T-helper 2 cell treated with Interferon-gamma antibody and Interleukin-4, amounts not matched to agents 5 μg/mL and 100 μg/mL, for 36 hours (primary cell): ENCODE results near the gene GSTCD.

ENCODE experiments used
- DNase-seq: peaks from one replicate; pipeline ENCODE4 v3.0.0; 2021; ENCODE audit warnings: low spot score
- H3K27ac Mint-ChIP-seq: one replicate; pipeline ENCODE4 v1.8.0; 2021; ENCODE audit warnings: mild to moderate bottlenecking, mixed read lengths
- H3K27me3 Mint-ChIP-seq: one replicate; pipeline ENCODE4 v1.8.0; 2021; ENCODE audit warnings: low read depth, mixed read lengths
- H3K36me3 Mint-ChIP-seq: one replicate; pipeline ENCODE4 v1.8.0; 2021; ENCODE audit warnings: low read depth, mixed read lengths
- H3K4me1 Mint-ChIP-seq: one replicate; pipeline ENCODE4 v1.8.0; 2021; ENCODE audit warnings: low read depth, mixed read lengths
- H3K4me3 Mint-ChIP-seq: one replicate; pipeline ENCODE4 v1.8.0; 2022; ENCODE audit warnings: mild to moderate bottlenecking, moderate library complexity, mixed read lengths
- H3K9me3 Mint-ChIP-seq: one replicate; pipeline ENCODE4 v1.8.0; 2021; ENCODE audit warnings: mixed read lengths

Gene GSTCD

GRCh38 chr4:105896461-105896942 is 187.9 kb downstream of the GSTCD start:
- Mint-ChIP-seq H3K27ac (no peak overlapping the region), H3K36me3 (no peaks in the 10 kb centered on the region), H3K27me3 (peaks cover 78% of the 10 kb centered on the region), H3K9me3 (no peaks in the 10 kb centered on the region), H3K4me3 (peak overlapping the region; percentile 64), H3K4me1 (peaks cover 5% of the 10 kb centered on the region)
- DNase-seq = no peak
